GM23338 (cell line): ENCODE results near the gene SGCD. TPM values are rescaled to one million over a fixed set of nuclear protein-coding genes. Genes with fewer than 3 reads are reported as not detected.

Source experiments
- ATAC-seq: fragments of 200-7000 bp; cut with Tn5 transposase; 3 replicates; pipeline ENCODE4 v1.9.1; 2020
- DNase-seq: peaks from one replicate; pipeline ENCODE4 v3.0.0-alpha.2; 2015; ENCODE audit warnings: low spot score
- H2AFZ ChIP-seq: fragments of 200-600 bp; sonication (generic); 2 replicates; pipeline ENCODE4 v1.8.0; 2016; ENCODE audit warnings: antibody characterized with exemption, mild to moderate bottlenecking, moderate library complexity
- H3F3A ChIP-seq: fragments of 200-600 bp; sonication (generic); replicated peaks from 2 replicates; pipeline ENCODE4 v1.8.0; 2017; ENCODE audit warnings: antibody characterized with exemption, mixed run types, low read depth
- H3K27ac ChIP-seq: fragments of 200-600 bp; sonication (generic); 2 replicates; pipeline ENCODE4 v1.6.1; 2016; ENCODE audit warnings: low read depth
- H3K27me3 ChIP-seq: fragments of 200-600 bp; sonication (generic); 2 replicates; pipeline ENCODE4 v1.8.0; 2016; ENCODE audit warnings: mild to moderate bottlenecking, mixed run types, moderate library complexity; ENCODE audit not compliant: insufficient read depth
- H3K36me3 ChIP-seq: fragments of 200-600 bp; sonication (generic); 2 replicates; pipeline ENCODE4 v1.8.0; 2016; ENCODE audit warnings: mild to moderate bottlenecking; ENCODE audit not compliant: insufficient read depth
- H3K4me1 ChIP-seq: fragments of 200-600 bp; sonication (generic); 2 replicates; pipeline ENCODE4 v1.8.0; 2016; ENCODE audit warnings: mild to moderate bottlenecking, moderate library complexity; ENCODE audit not compliant: insufficient read depth
- H3K4me2 ChIP-seq: fragments of 200-600 bp; sonication (generic); 2 replicates; pipeline ENCODE4 v1.7.1; 2017; ENCODE audit warnings: mixed run types
- H3K4me3 ChIP-seq: fragments of 200-600 bp; sonication (generic); 2 replicates; pipeline ENCODE4 v1.6.1; 2016; ENCODE audit warnings: mixed run types
- H3K79me2 ChIP-seq: fragments of 200-600 bp; sonication (generic); replicated peaks from 2 replicates; pipeline ENCODE4 v1.8.0; 2017; ENCODE audit warnings: mild to moderate bottlenecking; ENCODE audit not compliant: insufficient read depth
- H3K9me2 ChIP-seq: fragments of 200-600 bp; sonication (generic); 2 replicates; pipeline ENCODE4 v1.8.0; 2017; ENCODE audit not compliant: insufficient read depth
- H4K20me1 ChIP-seq: fragments of 200-600 bp; sonication (generic); replicated peaks from 2 replicates; pipeline ENCODE4 v1.8.0; 2017; ENCODE audit warnings: mild to moderate bottlenecking; ENCODE audit not compliant: insufficient read depth
- H3K27ac Mint-ChIP-seq: 2 replicates; pipeline ENCODE4 v1.8.0; 2020; ENCODE audit warnings: inconsistent platforms, mild to moderate bottlenecking, moderate library complexity, mixed read lengths
- H3K27me3 Mint-ChIP-seq: 3 replicates; pipeline ENCODE4 v1.8.0; 2022; ENCODE audit warnings: low read depth, mild to moderate bottlenecking, moderate library complexity, mixed read lengths, inconsistent platforms; ENCODE audit not compliant: insufficient read depth, poor library complexity
- H3K36me3 Mint-ChIP-seq: 3 replicates; pipeline ENCODE4 v1.8.0; 2021; ENCODE audit warnings: low read depth, mild to moderate bottlenecking, inconsistent platforms, moderate library complexity, mixed read lengths
- H3K4me1 Mint-ChIP-seq: 3 replicates; pipeline ENCODE4 v1.8.0; 2020; ENCODE audit warnings: mild to moderate bottlenecking, inconsistent platforms, mixed read lengths
- H3K4me3 Mint-ChIP-seq: 3 replicates; pipeline ENCODE4 v1.8.0; 2021; ENCODE audit warnings: moderate library complexity, mild to moderate bottlenecking, inconsistent platforms, mixed read lengths
- H3K9me3 Mint-ChIP-seq: 3 replicates; pipeline ENCODE4 v1.8.0; 2020; ENCODE audit warnings: moderate library complexity, mild to moderate bottlenecking, inconsistent platforms, mixed read lengths
- CREB1 ChIP-seq: fragments of 250-450 bp; sonication (Bioruptor Pico); IDR thresholded peaks from 2 replicates; pipeline ENCODE4 v1.5.0; 2020; ENCODE audit warnings: low read depth, mild to moderate bottlenecking, moderate library complexity
- EZH2 ChIP-seq: fragments of 200-600 bp; sonication (generic); IDR thresholded peaks from one replicate; pipeline ENCODE4 v1.8.0; 2017; ENCODE audit warnings: antibody characterized with exemption, mild to moderate bottlenecking, low read depth; ENCODE audit not compliant: unreplicated experiment
- EZH2phosphoT487 ChIP-seq: fragments of 200-600 bp; sonication (generic); IDR thresholded peaks from one replicate; pipeline ENCODE4 v1.8.1; 2018; ENCODE audit warnings: antibody characterized with exemption; ENCODE audit not compliant: unreplicated experiment
- JUNB ChIP-seq: IDR thresholded peaks from one replicate; pipeline ENCODE4 v1.6.1; 2016; ENCODE audit warnings: antibody characterized with exemption; ENCODE audit not compliant: unreplicated experiment
- NANOG ChIP-seq: IDR thresholded peaks from 2 replicates; pipeline ENCODE4 v1.6.1; 2016; ENCODE audit warnings: antibody characterized with exemption, borderline replicate concordance
- ZNF114 ChIP-seq: fragments of 250-450 bp; sonication (Bioruptor Pico); IDR thresholded peaks from 2 replicates; pipeline ENCODE4 v1.5.0; 2020; ENCODE audit warnings: mild to moderate bottlenecking, moderate library complexity
- polyA plus RNA-seq: library from polyadenylated mRNA; unstranded; fragments of >200 nt; fragmentation: Nextera tagmentation; extraction: Ambion mirVana; gene quantifications from 2 replicates; pipeline ENCODE4 v1.2.1, GENCODE V29; 2016
- total RNA-seq: library from RNA; depleted of rRNA; stranded (reverse); fragments of >200 nt; shearing (Covaris generic); gene quantifications from 2 replicates; pipeline ENCODE4 v1.2.3, GENCODE V29; 2014
- TF ChIP-seq, protein P1 (sequence below): IDR thresholded peaks from 2 replicates; pipeline ENCODE4 v1.6.1; 2016; ENCODE audit warnings: antibody characterized with exemption
- TF ChIP-seq, protein P2 (sequence below), 2 experiments: fragments of 200-600 bp in 1 of 2; sonication (generic) in 1 of 2; conservative IDR thresholded peaks; 2 replicates each; pipeline versions ENCODE4 v1.5.1 to v1.6.1; 2016 to 2017; ENCODE audit warnings: antibody characterized with exemption in 2 of 2, low read depth in 2 of 2, mild to moderate bottlenecking in 2 of 2, moderate library complexity in 1 of 2
- TF ChIP-seq, protein P3 (sequence below): fragments of 250-450 bp; sonication (Bioruptor Pico); IDR thresholded peaks from 2 replicates; pipeline ENCODE4 v1.5.0; 2020; ENCODE audit warnings: mild to moderate bottlenecking, moderate library complexity

SGCD gene
- total and polyA plus RNA-seq, 2 experiments from 2014 or later = 0.03 to 0.05 TPM

DNA sequence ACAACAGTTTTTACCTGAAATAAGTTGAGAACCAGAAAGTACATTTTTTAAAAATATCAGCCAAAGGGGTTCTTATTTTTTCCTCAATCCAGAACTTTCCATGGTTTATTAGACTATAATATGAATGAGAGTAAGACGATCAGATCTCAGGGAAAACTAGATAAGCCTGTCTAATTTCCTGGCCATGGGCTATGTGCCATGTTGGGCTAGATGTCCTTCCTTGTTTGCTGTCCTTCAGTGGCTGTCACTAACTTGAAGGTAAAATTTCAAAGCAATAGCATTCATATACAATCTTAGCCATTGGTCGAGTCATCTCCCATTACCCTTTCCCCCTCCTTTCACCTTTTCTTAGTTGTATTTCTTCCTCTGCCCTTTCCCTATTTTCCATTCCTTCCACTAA is 343.7 kb downstream of the SGCD start (continued):
- TF ChIP-seq EZH2phosphoT487 = no peak
- TF ChIP-seq JUNB = no peak

DNA sequence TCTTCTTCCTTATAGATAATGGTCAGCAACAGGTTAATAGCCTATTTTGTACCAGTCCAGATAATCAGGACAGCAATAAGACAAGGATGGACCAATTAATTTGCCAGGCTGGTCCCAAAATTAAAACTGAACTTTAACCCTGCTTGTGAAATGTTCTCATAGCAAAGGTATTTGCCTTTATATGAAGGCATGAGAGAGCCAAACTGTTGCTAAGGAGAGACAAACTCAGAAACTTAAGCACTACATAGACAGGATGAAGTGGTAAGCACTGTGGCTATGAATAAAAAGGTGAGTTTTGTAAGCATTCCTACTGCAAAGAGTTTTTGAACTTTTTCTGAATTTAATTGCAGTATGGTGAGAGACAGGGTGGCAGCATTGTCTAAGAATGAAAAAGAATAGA is 348.4 kb downstream of the SGCD start:
- Histone ChIP-seq H4K20me1 (no peaks in the 10 kb centered on the region), H2AFZ (no peak overlapping the region), H3K27ac (no peak overlapping the region), H3K36me3 (no peaks in the 10 kb centered on the region), H3K4me3 (no peak overlapping the region), H3K9me2 (0 out of 2 replicates have a peak, but pooled peaks cover 7% of the 10 kb centered on the region), H3K79me2 (no peaks in the 10 kb centered on the region), H3K27me3 (no peaks in the 10 kb centered on the region), H3K4me1 (peaks cover 6% of the 10 kb centered on the region), H3K4me2 (no peak overlapping the region), H3F3A (no peaks in the 10 kb centered on the region)
- Mint-ChIP-seq H3K27me3 (no peaks in the 10 kb centered on the region), H3K9me3 (no peaks in the 10 kb centered on the region), H3K4me1 (peaks cover 6% of the 10 kb centered on the region), H3K27ac (no peak overlapping the region), H3K36me3 (no peaks in the 10 kb centered on the region), H3K4me3 (no peak overlapping the region)
- ATAC-seq (no peak), DNase-seq (no peak)
- TF ChIP-seq, protein P1, sequence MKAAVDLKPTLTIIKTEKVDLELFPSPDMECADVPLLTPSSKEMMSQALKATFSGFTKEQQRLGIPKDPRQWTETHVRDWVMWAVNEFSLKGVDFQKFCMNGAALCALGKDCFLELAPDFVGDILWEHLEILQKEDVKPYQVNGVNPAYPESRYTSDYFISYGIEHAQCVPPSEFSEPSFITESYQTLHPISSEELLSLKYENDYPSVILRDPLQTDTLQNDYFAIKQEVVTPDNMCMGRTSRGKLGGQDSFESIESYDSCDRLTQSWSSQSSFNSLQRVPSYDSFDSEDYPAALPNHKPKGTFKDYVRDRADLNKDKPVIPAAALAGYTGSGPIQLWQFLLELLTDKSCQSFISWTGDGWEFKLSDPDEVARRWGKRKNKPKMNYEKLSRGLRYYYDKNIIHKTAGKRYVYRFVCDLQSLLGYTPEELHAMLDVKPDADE = no peak

DNA sequence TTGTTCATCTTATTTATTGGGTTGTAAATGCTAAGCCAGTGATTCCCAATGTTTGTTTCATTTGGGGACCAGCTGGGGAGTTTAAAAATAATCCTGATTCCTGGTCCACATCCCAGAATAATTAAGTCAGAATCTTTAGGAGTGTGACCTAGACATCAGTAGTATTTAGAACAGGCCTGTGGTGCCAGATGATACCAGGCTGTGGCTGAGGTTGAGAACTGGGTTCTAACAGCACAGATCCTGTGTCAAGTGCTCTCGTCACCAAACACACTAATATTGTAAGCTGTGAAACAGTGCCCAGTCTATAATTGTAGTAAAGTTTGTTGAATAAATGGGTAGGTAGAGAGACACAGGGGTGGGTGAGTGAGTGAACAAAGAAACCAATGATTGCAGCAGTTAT is 351.0 kb downstream of the SGCD start:
- no peaks in the 10 kb centered on the region for H3K9me2 ChIP-seq
- no peak overlapping the region for H3K4me3 ChIP-seq
- no peaks in the 10 kb centered on the region for H3F3A ChIP-seq
- no peaks in the 10 kb centered on the region for H3K9me3 Mint-ChIP-seq
- H3K27me3 Mint-ChIP-seq = no peaks in the 10 kb centered on the region
- H2AFZ ChIP-seq = peak overlapping the region; percentile 75; the same call in 1 of the 2 replicates
- H3K79me2 ChIP-seq = no peaks in the 10 kb centered on the region
- ATAC-seq = no peak
- no peak overlapping the region for H3K4me2 ChIP-seq
- no peak overlapping the region for H3K27ac Mint-ChIP-seq
- H3K4me1 ChIP-seq = peaks cover under 1% of the 10 kb centered on the region; the same call in 1 of the 2 replicates
- H3K36me3 Mint-ChIP-seq = no peaks in the 10 kb centered on the region
- DNase-seq = no peak
- H3K27me3 ChIP-seq = no peaks in the 10 kb centered on the region
- no peak overlapping the region for H3K4me3 Mint-ChIP-seq
- peaks cover 7% of the 10 kb centered on the region for H3K4me1 Mint-ChIP-seq
- H3K36me3 ChIP-seq = no peaks in the 10 kb centered on the region
- H4K20me1 ChIP-seq = no peaks in the 10 kb centered on the region
- H3K27ac ChIP-seq = no peak overlapping the region
- TF ChIP-seq JUNB = no peak
- no peak for TF ChIP-seq ZNF114 (CRISPR knock-in tag)
- no peak for TF ChIP-seq EZH2
- TF ChIP-seq, protein P2, sequence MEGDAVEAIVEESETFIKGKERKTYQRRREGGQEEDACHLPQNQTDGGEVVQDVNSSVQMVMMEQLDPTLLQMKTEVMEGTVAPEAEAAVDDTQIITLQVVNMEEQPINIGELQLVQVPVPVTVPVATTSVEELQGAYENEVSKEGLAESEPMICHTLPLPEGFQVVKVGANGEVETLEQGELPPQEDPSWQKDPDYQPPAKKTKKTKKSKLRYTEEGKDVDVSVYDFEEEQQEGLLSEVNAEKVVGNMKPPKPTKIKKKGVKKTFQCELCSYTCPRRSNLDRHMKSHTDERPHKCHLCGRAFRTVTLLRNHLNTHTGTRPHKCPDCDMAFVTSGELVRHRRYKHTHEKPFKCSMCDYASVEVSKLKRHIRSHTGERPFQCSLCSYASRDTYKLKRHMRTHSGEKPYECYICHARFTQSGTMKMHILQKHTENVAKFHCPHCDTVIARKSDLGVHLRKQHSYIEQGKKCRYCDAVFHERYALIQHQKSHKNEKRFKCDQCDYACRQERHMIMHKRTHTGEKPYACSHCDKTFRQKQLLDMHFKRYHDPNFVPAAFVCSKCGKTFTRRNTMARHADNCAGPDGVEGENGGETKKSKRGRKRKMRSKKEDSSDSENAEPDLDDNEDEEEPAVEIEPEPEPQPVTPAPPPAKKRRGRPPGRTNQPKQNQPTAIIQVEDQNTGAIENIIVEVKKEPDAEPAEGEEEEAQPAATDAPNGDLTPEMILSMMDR (conservative IDR thresholded peaks at IDR 0.05; ENCODE audit: low read depth in 2 of 2) = no peak
- TF ChIP-seq, protein P3, sequence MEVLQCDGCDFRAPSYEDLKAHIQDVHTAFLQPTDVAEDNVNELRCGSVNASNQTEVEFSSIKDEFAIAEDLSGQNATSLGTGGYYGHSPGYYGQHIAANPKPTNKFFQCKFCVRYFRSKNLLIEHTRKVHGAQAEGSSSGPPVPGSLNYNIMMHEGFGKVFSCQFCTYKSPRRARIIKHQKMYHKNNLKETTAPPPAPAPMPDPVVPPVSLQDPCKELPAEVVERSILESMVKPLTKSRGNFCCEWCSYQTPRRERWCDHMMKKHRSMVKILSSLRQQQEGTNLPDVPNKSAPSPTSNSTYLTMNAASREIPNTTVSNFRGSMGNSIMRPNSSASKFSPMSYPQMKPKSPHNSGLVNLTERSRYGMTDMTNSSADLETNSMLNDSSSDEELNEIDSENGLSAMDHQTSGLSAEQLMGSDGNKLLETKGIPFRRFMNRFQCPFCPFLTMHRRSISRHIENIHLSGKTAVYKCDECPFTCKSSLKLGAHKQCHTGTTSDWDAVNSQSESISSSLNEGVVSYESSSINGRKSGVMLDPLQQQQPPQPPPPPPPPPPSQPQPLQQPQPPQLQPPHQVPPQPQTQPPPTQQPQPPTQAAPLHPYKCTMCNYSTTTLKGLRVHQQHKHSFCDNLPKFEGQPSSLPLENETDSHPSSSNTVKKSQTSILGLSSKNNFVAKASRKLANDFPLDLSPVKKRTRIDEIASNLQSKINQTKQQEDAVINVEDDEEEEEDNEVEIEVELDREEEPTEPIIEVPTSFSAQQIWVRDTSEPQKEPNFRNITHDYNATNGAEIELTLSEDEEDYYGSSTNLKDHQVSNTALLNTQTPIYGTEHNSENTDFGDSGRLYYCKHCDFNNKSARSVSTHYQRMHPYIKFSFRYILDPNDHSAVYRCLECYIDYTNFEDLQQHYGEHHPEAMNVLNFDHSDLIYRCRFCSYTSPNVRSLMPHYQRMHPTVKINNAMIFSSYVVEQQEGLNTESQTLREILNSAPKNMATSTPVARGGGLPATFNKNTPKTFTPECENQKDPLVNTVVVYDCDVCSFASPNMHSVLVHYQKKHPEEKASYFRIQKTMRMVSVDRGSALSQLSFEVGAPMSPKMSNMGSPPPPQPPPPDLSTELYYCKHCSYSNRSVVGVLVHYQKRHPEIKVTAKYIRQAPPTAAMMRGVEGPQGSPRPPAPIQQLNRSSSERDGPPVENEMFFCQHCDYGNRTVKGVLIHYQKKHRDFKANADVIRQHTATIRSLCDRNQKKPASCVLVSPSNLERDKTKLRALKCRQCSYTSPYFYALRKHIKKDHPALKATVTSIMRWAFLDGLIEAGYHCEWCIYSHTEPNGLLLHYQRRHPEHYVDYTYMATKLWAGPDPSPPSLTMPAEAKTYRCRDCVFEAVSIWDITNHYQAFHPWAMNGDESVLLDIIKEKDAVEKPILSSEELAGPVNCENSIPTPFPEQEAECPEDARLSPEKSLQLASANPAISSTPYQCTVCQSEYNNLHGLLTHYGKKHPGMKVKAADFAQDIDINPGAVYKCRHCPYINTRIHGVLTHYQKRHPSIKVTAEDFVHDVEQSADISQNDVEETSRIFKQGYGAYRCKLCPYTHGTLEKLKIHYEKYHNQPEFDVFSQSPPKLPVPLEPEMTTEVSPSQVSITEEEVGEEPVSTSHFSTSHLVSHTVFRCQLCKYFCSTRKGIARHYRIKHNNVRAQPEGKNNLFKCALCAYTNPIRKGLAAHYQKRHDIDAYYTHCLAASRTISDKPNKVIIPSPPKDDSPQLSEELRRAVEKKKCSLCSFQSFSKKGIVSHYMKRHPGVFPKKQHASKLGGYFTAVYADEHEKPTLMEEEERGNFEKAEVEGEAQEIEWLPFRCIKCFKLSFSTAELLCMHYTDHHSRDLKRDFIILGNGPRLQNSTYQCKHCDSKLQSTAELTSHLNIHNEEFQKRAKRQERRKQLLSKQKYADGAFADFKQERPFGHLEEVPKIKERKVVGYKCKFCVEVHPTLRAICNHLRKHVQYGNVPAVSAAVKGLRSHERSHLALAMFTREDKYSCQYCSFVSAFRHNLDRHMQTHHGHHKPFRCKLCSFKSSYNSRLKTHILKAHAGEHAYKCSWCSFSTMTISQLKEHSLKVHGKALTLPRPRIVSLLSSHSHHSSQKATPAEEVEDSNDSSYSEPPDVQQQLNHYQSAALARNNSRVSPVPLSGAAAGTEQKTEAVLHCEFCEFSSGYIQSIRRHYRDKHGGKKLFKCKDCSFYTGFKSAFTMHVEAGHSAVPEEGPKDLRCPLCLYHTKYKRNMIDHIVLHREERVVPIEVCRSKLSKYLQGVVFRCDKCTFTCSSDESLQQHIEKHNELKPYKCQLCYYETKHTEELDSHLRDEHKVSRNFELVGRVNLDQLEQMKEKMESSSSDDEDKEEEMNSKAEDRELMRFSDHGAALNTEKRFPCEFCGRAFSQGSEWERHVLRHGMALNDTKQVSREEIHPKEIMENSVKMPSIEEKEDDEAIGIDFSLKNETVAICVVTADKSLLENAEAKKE = no peak
- no peak for TF ChIP-seq NANOG
- TF ChIP-seq, protein P1 = no peak
- no peak for TF ChIP-seq CREB1 (CRISPR knock-in tag)
